ENCODE measurements around the gene DNAH5. TPM values are rescaled to one million over a fixed set of nuclear protein-coding genes. Genes with fewer than 3 reads are reported as not detected.

DNAH5 gene
- total and polyA plus RNA-seq, 10 donors: 0.02 to 1.5 (median 0.21) TPM

DNA sequence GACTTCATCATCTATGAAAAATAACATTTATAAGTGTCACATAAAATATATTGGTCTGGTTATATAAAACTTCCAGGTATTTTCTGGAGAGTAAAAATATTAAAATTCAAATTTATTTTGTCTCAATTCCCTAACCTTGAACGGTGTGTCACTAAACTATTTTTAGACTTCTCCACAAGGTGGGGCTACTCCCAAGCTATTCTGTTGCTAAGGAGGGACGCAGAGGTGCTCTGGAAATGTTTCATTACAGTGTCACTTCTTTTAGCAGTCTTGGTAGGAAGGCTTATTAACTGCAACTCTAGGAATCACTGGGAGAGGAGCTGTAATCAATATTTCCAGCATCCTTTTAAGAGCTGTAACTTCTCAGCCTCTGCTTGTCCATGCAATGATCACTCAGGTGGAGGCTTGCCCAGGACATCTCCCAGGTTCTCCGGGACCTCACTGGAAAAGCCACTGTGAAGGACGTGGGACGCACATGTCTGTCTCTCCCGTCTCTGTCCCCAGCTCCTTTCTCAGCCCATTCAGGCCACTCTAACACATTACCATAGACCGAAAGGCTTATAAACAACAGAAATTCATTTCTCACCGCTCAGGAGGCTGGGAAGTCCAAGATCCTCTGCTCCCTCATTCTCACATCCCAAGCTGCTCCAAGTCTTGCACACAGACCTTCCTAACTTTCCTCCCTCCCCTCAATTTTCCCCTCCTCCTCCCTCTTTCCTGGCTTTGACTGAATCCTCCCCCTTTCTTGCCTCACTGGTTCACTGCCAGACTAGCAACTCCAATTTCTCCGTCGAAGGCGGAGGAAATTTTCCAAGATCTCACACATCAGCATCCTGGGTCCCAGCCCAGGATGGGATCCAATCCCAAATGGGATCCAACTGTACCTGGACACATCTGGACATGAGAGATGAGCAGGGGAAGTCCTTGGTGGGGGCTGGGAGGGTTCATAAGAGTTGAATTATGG, 32.7 kb upstream of the DNAH5 start:
- TF ChIP-seq POLR2AphosphoS5 (IDR thresholded peaks at IDR 0.05) (no peak), POLR2A (IDR thresholded peaks at IDR 0.05) (no peak)
- TF ChIP-seq, protein P1, sequence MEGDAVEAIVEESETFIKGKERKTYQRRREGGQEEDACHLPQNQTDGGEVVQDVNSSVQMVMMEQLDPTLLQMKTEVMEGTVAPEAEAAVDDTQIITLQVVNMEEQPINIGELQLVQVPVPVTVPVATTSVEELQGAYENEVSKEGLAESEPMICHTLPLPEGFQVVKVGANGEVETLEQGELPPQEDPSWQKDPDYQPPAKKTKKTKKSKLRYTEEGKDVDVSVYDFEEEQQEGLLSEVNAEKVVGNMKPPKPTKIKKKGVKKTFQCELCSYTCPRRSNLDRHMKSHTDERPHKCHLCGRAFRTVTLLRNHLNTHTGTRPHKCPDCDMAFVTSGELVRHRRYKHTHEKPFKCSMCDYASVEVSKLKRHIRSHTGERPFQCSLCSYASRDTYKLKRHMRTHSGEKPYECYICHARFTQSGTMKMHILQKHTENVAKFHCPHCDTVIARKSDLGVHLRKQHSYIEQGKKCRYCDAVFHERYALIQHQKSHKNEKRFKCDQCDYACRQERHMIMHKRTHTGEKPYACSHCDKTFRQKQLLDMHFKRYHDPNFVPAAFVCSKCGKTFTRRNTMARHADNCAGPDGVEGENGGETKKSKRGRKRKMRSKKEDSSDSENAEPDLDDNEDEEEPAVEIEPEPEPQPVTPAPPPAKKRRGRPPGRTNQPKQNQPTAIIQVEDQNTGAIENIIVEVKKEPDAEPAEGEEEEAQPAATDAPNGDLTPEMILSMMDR (IDR thresholded peaks at IDR 0.05 in 8 of 11, conservative IDR thresholded peaks at IDR 0.05 in 3 of 11): no peak
- Histone ChIP-seq H3K4me3 (no peak overlapping the region), H3K27me3 (replicated peaks in 1 of 7) (peaks cover 0 to 2% (median 0%) of the 10 kb centered on the region in 7 donors), H3K9me3 (no peaks in the 10 kb centered on the region), H3K4me1 (no peaks in the 10 kb centered on the region), H3K36me3 (no peaks in the 10 kb centered on the region), H3K27ac (no peak overlapping the region)
- WGBS, 5 donors: 73 to 75% (median 74%) methylated on average over 11 of the region's 11 CpGs
- intact Hi-C loops (cut with DNase I; ENCODE audit: low total_unique reads): no loop called here
- no peak for DNase-seq

DNA sequence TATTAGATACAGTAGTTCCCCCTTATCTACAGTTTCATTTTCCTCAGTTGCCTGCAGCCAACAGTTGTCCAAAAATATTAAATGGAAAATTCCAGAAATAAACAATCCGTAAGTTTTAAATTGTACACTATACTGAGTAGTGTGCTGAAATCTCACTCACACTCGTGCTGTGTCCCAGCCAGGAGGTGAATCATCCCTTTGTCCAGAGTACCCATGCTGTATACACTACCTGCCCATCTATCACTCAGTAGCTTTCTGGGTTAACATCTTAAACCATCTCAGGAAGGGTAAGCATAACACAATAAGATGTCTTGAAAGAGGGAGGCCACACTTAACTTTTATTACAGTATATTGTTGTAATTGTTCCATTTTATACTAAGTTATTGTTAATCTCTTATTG, 31.7 kb upstream of the DNAH5 start:
- TF ChIP-seq POLR2AphosphoS5 (IDR thresholded peaks at IDR 0.05) (no peak), POLR2A (IDR thresholded peaks at IDR 0.05) (no peak)
- TF ChIP-seq, protein P1 (IDR thresholded peaks at IDR 0.05 in 8 of 11, conservative IDR thresholded peaks at IDR 0.05 in 3 of 11): no peak
- no peaks in the 10 kb centered on the region for H3K4me1 ChIP-seq
- no peak for DNase-seq
- intact Hi-C loops (cut with DNase I; ENCODE audit: low total_unique reads): no loop called here
- peaks cover 0 to 4% (median 0%) of the 10 kb centered on the region in 7 donors for H3K27me3 ChIP-seq (replicated peaks in 1 of 7)
- H3K36me3 ChIP-seq: no peaks in the 10 kb centered on the region
- no peak overlapping the region for H3K4me3 ChIP-seq
- no peak overlapping the region for H3K27ac ChIP-seq
- no peaks in the 10 kb centered on the region for H3K9me3 ChIP-seq
- WGBS, 5 donors: 61 to 70% (median 68%) methylated on average over 2 of the region's 2 CpGs

DNA sequence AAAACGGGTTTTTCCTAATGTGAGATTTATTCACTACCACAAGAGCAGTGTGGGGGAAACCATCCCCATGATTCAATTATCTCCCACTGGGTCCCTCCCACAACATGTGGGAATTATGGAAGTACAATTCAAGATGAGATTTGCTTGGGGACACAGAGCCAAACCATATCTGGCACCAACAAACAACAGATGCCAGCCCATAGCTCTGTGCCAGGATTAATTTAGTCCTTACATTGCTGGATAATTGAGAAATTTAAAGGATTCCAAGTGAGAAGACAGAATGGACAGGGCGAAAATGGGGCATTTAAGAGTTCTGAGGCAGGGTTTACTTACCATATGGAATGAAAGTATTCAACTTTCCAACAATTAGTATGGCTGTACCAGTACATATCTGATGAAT, 30.8 kb upstream of the DNAH5 start:
- Histone ChIP-seq H3K9me3 (peaks cover 0 to 4% (median 0%) of the 10 kb centered on the region in 8 donors), H3K4me3 (no peak overlapping the region)
- intact Hi-C loops (cut with DNase I; ENCODE audit: low total_unique reads): no loop called here

More for the DNA sequence above, 30.8 kb upstream of the DNAH5 start:
- 69 to 82% (median 78%) methylated on average over 2 of the region's 2 CpGs for WGBS, 5 donors
- DNase-seq: no peak
- Histone ChIP-seq H3K4me1 (no peaks in the 10 kb centered on the region), H3K27me3 (replicated peaks in 1 of 7) (peaks cover 0 to 4% (median 0%) of the 10 kb centered on the region in 7 donors), H3K27ac (no peak overlapping the region), H3K36me3 (no peaks in the 10 kb centered on the region)
- TF ChIP-seq POLR2AphosphoS5 (IDR thresholded peaks at IDR 0.05): no peak
- no peak for TF ChIP-seq POLR2A (IDR thresholded peaks at IDR 0.05)
- TF ChIP-seq, protein P1 (IDR thresholded peaks at IDR 0.05 in 8 of 11, conservative IDR thresholded peaks at IDR 0.05 in 3 of 11): no peak
